HG03342 (cell line): Measurements from ENCODE around the gene CHAF1B.
"Not testable (repeated sequence)": the region's sequence is repeated elsewhere in the genome, so short reads cannot be mapped to it uniquely, and the experiment has no call there.

Experiments
- ATAC-seq: cut with Tn5 transposase; IDR thresholded peaks from one replicate; pipeline ENCODE4 v1.9.1; 2021; ENCODE audit warnings: mild to moderate bottlenecking, moderate library complexity; ENCODE audit not compliant: unreplicated experiment

The CHAF1B gene

DNA sequence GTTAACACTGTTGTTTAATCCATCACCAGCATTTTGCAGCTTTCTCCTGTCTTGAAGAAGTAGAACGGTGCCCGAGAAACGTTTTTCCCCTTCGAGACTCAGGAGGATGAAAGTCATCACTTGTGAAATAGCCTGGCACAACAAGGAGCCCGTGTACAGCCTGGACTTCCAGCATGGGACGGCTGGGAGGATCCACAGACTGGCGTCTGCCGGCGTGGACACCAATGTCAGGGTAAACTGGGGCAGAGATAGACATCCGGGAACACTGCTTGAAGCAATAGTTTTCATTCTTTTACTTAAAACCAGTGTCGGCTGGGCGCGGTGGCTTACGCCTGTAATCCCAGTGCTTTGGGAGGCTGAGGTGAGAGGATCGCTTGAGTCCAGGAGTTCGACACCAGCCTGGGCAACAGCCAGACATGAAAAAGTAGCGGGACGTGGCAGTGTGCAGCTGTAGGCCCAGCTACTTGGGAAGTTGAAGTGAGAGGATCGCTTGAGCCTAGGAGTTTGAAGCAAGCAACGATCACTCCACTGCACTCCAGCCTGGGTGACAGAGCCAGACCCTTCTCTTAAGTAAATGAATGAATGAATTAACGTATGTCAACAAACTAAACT, 945 bp downstream of the CHAF1B start:
- no peak for ATAC-seq

DNA sequence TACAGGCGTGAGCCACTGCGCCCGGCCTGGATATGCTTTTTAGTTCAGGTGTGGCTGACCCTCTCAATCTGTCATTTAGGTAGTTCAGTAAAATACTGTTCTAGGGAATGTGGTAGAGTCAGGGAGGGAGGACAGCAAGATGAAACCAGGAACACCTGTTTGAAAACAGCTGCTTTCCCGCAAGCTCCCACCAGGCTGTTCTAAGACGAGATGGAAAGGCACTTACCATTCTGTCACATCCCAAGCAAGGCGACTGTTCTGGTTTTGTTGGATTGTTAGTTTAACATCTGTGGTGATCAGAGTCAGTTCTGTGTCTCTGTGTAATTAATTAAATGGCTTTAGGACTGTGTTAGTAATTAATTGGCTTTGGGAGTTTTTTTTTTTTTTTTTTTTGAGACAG, 2.9 kb downstream of the CHAF1B start:
- no peak for ATAC-seq

DNA sequence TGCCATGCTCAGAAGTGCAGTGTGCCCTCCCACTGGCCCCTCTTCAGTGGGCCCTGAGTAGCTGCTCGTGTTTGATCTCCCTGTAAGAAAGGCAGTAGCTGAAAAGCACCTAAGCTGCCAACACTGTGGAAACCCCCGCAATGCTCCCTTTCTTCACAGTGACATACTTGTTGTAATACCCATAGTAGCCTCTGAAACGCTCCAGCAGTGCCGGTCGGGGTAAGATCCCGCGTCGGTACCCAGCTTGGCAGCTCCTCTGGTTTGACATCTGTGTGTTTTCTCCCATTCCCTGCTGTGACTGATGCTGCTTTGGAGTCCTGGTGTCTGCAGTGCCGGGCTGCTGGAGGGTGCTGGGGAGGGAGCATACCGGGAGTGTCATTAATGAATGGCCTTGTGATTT, 3.6 kb downstream of the CHAF1B start:
- ATAC-seq = no peak

DNA sequence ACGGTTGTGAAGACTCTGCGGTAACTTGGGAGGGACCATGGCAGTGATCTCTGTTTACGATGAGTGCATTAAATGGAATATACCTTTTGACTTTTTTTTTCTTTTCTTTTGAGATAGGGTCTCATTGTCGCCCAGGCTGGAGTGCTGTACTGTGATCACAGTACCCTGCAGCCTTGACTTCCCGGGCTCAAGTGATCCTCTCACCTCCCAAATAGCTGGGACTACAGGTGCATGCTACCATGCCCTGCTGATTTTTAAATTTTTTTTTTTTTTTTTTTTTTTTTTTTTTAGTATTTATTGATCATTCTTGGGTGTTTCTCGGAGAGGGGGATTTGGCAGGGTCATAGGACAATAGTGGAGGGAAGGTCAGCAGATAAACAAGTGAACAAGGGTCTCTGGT, 6.5 kb downstream of the CHAF1B start:
- ATAC-seq = not testable (repeated sequence)

DNA sequence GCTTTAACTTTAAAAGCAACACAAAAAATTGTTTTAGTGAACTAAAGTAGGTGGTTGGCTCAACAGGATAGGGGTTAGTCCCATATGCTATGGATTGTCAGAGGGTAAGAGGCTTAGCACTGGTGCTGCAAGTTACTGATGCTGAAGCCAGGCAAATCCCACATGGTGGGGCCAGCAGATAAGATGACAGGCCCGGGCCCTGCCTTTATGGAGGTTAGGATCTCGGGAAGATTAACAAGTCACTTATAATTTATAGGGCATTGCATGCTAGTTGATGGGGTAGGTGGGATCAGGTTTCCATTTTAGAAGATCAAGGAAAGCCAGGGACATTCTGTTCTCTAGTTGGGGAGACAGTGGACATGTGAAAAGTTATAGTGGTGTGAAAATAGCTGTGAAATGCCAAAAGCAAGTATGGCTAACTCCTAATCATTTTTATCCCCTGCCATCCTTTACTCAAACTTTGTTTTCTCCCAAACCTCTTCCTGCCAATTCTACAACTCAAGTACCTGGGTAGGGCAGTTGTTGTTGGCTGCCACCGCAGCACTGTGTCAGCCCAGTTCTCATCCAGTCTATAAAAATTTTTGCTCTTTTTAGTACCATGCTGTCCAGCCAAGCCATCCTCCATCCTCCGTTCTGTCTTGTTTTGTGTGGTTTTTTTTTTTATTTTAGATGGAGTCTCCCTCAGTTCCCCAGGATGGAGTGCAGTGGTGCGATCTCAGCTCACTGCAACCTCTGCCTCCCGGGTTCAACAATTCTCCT, 10.3 kb downstream of the CHAF1B start:
- ATAC-seq = no peak

DNA sequence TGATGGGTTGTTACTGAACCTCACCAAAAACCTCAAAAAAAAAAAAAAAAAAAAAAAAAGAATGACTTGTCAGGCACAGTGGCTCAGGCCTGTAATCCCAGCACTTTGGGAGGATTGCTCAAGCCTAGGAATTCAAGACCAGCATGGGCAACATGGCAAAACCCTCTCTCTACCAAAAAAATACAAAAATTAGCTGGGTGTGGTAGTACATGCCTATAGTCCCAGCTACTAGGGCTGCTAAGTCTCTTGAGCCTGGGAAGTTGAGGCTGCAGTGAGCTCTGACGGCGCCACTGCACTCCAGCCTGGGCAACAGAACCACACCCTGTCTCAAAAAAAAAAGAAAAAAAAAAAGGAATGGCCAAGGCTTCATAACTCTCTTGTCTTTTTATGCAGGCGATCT, 11.1 kb downstream of the CHAF1B start:
- ATAC-seq = no peak

DNA sequence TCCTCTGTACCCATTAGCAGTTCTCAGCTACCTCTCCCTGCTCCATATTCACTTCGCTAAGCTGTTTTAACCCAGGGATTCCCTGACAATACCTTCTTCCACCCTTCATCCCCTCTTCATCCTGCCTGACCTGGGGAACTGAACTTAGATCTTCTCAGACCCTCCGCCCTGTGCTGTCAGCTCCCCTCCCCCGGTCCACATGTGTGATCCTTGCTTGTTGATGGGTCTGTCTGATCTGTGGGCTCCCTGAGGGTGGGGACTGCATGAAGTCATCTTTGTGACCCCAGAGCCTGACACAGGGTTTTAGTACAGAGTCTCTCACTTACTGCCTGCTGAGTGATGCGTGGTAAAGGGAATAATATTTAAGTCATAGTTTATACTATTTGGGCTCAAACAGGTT, 11.8 kb downstream of the CHAF1B start:
- no peak for ATAC-seq

DNA sequence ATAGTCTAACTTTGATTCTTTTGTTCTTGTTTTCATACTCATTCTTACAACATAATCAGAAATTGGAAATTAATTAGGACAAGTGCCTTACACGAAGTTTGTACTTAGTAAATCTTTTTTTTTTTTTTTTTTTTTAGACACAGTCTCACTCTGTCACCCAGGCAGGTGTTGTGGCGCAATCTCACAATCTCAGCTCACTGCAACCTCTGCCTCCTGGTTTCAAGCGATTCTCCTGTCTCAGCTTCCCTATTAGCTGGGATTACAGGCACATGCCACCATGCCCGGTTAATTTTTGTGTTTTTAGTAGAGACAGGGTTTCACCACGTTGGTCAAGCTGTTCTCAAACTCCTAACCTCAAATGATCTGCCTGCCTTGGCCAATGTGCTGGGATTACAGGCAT, 12.4 kb downstream of the CHAF1B start:
- no peak for ATAC-seq

DNA sequence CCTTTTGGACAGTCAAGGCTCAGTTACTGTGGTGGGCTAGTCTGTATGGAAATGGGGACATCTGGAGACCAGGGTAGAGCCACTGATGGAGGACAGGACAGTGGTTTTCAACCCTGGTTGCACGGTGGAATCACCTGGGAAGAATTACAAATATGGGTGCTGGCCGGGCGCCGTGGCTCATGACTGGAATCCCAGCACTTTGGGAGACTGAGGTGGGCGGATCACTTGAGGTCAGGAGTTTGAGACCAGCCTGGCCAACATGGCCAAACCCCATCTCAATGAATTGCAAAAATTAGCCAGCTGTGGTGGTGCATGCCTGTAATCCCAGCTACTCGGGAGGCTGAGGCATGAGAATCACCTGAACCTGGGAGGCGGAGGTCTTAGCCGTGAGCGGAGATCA, 14.5 kb downstream of the CHAF1B start:
- ATAC-seq = not testable (repeated sequence)

DNA sequence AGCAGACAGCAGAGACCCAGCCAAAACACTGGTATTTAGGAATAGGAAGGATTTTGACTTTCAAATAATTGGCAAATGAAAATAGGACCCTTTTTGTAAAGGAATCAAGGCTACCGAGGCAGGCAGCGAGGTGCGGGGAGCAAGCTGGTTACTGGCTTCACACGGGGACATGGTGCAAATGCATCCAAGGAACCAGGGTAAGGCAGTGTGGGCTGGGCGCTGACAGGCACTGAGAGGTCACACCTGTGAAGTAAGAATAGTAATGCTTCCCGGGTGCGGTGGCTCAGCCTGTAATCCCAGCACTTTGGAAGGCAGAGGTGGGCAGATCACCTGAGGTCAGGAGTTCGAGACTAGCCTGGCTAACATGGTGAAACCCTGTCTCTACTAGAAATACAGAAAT, 15.5 kb downstream of the CHAF1B start:
- no peak for ATAC-seq

DNA sequence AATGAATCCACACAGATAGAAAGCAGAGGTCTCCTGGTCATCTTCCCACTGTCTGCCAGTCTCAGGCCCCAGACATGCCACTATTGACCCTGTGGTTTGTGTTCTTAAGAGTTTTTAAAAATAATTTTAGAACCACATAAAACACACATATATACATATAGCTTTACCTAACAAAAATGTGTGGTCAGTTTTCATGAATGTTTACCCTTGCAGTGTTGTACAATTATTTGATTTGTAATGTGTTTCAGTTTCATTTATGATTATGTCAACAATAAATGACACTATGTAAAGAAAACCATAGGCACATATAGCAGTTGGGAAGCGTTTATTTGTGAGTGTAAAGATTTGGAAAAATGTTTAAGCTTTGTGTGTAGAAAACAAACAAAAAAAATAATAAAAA, 17.1 kb downstream of the CHAF1B start:
- no peak for ATAC-seq

DNA sequence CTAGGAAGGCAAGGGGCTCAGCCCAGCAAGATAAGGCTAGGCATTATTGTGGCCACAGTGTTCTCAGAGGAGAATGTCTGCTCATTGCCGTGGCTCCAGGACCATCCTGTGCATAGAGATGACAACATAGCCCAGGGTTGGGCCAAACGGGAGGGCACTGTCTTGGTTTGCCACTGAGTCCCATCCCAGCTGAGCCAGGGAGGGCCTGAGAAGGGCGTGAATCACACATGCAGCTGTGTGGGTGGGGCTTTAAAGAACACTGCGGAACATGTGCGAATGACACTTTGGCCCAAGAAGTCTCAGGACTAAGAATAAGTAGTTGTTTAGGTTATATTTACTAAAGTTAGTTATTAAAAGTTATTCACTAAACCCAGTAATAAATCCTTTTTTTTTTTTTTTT, 18.5 kb downstream of the CHAF1B start:
- ATAC-seq = no peak

DNA sequence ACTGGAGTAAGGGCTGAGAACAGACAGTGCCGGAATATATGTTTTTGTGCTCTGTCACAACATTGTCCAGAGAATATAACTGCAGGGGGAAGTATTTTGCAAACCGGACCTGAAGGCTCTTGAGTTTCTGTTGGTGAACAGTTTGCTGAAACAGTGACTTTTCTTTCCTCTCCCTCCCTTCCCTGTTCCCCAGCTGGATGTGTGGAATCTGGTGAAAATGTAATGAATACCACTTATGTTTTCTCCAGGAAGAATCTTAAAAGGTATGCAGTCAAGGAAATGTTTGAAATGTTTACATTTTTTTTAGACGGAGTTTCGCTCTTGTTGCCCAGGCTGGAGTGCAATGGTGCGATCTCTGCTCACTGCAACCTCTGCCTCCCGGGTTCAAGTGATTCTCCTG, 23.4 kb downstream of the CHAF1B start:
- ATAC-seq = no peak

DNA sequence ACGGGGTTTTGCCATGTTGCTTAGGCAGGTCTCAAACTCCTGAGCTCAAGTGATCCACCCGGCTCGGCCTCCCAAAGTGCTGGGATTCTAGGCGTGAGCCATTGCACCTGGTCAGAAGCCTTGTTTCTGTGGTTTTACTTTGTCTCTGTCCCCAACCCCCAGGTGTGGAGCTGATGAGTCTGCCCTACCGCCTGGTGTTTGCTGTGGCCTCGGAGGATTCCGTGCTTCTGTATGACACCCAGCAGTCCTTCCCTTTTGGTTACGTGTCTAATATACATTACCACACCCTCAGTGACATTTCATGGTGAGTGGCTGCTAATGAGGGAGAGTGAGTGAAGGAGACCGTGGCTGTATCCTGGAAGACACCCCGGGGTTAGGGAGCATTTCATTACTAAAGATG, 26.1 kb downstream of the CHAF1B start:
- no peak for ATAC-seq

DNA sequence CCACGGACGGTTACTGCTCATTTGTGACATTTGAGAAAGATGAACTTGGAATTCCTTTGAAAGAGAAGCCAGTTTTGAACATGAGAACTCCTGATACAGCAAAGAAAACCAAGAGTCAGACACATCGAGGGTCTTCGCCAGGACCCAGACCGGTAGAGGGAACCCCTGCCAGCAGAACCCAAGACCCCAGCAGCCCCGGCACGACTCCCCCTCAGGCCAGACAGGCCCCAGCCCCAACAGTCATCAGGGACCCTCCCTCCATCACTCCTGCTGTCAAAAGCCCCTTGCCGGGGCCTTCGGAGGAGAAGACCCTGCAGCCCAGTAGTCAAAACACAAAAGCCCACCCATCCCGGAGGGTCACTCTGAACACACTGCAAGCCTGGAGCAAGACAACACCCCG, 27.7 kb downstream of the CHAF1B start:
- ATAC-seq = no peak

DNA sequence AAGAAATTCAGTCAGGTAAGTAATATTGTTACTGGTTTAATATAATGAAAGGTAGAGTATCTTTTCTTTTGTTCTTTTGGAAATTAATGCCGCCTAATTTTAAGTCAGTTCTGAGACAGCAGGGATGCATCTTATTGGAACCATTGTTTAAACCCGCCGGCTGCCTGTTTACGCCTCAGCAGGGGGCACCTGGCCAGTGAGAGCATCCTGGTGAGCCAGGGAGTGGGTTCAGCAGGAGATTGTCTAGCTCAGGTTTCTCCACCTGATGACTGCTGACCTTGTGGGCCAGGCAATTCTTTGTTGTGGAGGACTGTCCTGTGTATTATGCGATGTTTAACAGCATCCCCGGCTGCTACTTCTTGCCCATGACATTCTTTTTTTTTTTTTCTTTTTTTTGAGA, 30.2 kb downstream of the CHAF1B start:
- ATAC-seq = no peak

DNA sequence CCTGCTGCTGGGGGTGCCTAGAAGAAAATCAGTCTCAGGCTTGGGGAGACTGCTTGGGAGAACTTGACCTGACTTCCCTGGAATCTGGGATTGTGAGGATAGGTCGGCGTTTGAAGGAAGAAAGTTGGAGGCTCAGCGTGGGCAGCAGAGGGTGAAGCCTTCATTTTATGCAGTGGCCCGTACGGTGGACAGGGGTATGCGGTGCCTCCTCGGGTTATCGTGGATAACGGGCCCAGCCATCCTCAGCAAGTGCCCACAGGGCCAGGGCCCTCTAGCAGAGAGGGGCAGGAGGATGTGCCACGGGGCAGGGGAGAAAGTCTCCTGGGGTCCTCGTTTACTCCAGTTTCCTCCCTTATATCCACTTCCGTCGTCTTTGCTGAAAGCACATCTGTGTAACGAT, 34.0 kb downstream of the CHAF1B start:
- ATAC-seq = no peak

DNA sequence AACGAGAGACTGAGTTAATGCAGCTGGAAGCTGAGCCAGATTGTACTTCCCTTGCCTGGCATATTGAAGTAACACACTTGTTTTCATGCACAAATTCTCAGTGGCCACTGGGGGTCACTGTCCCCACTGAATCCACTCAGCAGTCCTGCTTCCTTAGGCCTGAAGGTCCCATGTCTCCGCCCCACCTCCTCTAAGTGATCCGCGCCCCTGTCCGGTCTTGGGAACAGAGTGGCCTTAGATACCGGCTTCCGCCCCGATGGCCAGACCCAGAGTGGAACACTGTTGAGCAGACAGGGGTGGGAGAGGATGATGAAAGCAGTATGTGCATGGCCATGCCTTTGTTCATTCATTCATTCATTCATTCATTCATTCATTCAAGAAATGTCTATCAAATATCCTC, 34.8 kb downstream of the CHAF1B start:
- ATAC-seq = peak; percentile 57

DNA sequence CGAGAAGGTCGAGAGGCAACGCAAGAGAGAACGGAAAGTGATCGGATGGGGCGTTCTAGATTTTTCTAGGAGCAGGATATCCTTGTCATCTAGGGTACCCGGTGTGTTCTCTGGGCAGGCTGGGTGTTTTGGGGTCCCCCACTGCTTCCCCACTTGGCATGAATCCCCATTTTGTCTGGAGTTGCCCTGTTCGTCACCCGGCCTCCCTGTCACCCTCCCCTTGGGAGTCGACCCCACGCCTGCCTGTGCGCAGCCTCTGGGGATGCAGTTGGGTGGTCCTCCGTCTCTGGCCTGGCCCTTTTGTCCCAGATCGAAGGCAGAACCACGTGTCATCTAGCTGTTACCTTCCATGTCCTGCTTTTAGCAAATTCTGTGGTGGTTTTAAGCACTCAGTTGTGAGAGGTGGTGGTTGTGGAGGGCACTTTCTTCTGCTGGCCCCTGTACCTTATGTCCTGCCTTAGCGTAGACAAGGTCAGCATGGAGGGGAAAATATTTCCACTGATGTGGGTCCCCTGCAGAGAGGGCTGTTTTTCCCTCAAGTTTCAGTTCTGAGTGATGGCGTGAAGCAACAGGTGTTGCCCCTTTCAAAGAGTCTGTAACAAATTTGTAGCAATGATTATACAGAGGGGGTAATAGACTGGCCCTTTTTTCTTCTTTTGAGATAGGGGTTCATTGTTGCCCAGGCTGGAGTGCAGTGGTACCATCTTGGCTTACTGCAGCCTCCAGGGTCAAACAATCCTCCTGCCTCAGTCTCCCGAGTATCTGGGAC, 35.6 kb downstream of the CHAF1B start:
- ATAC-seq = no peak

DNA sequence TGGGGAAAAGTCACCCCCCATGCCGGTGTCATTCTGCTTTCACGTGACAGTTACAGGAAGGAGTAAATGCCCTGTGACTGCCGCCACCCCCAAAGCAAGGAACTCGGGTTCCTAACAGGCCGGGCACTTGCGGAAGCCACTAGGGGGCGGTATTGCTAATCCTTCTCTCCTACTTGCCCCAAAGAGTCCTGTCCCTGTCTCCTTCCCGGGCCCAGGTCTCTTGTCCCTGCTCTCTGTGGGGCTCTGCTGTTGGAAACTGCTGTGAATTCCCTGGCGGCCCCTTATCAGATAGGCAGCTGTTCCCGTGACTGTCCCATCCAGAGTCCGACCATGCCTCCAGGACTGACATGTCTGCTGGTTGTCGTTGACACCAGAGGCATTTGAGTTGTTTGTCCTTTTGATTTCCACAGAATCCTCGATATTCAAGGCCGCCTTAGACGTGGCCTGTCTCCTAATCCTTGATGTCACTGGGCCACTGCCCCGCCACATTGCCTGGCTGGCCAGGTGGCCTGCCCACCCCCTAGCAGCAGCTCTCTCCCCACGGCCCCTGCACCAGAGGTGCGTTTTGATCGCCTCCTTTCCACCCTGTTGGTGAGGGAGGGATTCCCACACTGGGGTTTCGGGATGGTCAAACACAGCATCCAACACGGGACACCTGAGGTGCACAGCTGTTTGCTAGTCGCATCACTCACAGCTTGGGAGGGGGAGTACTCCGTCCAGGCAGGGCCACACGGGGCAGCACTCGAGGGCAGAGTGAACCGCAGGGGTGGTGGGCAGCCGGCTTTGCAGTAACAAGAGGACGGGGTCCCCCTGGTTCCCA, 37.3 kb downstream of the CHAF1B start:
- no peak for ATAC-seq

DNA sequence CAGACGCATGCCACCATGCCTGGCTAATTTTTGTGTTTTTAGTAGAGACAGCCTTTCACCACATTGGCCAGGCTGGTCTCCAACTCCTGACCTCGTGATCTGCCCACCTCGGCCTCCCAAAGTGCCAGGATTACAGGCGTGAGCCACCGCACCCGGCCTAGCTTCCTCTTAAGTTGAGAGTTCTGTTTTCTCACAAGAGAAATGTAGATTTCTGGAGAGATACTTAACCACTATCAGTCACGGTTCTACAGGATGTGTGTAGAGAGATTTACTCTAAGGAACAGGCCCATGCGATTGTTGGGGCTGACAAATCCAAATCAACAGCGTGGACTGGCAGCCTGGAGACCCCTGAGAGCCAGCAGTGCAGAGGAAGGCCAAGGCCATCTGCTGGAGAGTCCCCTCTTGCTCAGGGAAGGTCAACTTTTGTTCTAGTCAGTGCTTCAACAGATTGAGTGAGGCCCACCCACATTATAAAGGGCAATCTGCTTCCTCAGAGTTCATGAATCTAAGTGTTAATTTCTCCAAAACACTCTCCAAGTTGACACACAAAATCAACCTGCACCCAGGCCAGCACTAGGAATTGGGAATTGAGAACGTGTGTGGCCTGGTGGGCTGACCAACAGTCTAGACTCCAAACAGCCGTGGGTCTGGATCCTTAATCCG, 38.7 kb downstream of the CHAF1B start:
- no peak for ATAC-seq
